GM21526 (cell line): ENCODE data around the gene LRP1B.
"Not testable (repeated sequence)": the region's sequence is repeated elsewhere in the genome, so short reads cannot be mapped to it uniquely, and the experiment has no call there.

Source experiments
- ATAC-seq: cut with Tn5 transposase; IDR thresholded peaks from one replicate; pipeline ENCODE4 v1.9.1; 2021; ENCODE audit warnings: moderate library complexity; ENCODE audit not compliant: unreplicated experiment, low FRiP score

The LRP1B gene

DNA sequence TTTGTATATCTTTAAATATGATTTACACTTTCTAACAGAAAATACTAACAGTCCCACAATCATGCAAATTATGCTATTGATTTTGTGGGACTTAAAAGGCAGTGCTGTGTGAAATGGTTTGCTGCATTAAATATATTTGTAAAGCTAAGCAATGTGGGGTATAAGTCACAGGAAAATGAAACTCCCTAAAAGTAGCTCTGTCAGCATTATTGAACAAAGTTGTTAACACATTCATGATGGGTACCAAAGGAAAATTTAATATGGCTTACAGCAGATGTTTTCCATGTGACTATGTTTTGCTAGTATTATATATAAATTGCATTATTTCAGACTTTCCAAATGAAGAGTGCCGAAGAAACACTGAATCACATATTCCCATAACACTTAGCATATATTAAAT lies 1450.0 kb downstream of the LRP1B start:
- no peak for ATAC-seq

- ATAC-seq = no peak
Measured at GRCh38 chr2:140679752-140680151, 1451.1 kb downstream of the LRP1B start.

- ATAC-seq = no peak
Measured at GRCh38 chr2:140669911-140670310, 1460.9 kb downstream of the LRP1B start.

DNA sequence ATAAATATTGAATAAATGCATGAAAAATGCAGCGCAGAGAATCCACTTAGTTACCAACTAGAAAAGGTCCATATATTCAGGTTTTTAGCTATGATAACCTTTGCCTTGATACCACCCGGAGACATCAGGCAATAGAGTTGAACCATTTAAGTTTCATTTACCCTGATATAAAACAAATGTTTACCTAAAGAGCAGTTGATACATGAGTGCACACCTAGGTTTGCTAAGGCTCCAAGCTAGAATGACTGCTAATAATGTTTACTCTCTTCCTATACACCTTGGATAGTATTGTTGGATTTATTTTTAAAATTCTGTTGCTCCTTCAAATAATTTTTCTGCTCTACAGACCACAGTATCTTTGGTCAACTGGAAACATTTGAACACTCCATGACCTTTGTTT lies 1463.6 kb downstream of the LRP1B start:
- no peak for ATAC-seq

GRCh38 chr2:140662504-140662903 lies 1468.3 kb downstream of the LRP1B start:
- ATAC-seq = no peak

GRCh38 chr2:140658760-140659692 lies 1471.8 kb downstream of the LRP1B start:
- no peak for ATAC-seq

DNA sequence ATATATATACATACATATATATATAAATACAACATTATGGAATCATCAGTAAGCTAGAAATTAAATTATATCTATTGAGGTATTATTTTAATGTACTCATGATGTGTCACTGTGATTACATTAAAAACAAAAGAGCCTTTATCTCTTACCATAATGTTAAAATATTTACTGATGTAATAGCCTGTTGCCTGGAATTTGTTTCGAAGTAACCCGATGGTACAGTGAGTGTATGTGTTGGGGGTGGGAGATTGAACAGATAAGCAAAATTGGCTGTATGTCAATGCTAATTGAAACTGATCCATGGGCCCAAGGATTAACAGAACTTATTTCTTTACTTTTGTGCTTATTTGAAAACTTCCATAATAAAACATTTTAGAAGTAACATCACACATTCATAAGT lies 1473.2 kb downstream of the LRP1B start:
- no peak for ATAC-seq

DNA sequence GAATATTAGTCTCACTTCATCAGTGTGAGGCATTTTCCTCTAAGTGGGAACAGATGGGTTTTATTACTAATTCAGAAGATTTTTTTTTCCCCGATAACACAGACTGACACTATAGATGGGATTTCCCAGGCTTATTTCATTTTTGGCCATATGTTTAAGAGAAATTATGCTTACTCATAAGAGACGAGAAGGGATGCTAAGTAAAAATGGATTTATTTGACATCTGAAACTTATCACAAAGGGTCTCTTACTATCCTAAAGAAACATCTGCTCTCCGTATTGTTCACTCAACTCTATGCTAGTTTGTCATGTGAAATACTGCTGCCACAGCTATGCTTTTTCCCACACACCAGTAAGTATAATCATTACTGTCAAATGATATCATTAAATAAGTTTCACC lies 1476.3 kb downstream of the LRP1B start:
- no peak for ATAC-seq

- ATAC-seq = no peak
Measured at GRCh38 chr2:140650825-140651224, 1480.0 kb downstream of the LRP1B start.

GRCh38 chr2:140650134-140650533 lies 1480.7 kb downstream of the LRP1B start:
- ATAC-seq = not testable (repeated sequence)

GRCh38 chr2:140648393-140648792 lies 1482.4 kb downstream of the LRP1B start:
- no peak for ATAC-seq

GRCh38 chr2:140643761-140644187 lies 1487.0 kb downstream of the LRP1B start:
- ATAC-seq = no peak

DNA sequence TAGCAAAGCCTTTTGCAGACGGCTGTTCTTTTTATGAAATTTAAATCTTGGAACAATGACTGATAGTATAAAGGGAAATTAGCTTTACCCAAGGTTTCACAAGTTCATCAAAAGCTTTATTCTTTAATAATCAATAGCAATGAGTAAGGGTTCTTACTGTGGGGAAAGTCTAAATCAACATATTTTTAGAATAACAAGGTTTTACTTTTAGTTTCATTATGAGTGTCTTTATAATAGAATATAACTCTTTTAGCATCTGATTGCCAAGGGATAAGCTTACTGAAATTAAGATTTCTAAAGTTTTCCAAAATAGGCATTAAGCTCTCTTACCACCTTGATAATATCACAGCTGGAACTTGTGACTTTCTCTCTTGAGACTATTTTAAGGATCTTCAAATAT lies 1489.7 kb downstream of the LRP1B start:
- ATAC-seq = no peak

DNA sequence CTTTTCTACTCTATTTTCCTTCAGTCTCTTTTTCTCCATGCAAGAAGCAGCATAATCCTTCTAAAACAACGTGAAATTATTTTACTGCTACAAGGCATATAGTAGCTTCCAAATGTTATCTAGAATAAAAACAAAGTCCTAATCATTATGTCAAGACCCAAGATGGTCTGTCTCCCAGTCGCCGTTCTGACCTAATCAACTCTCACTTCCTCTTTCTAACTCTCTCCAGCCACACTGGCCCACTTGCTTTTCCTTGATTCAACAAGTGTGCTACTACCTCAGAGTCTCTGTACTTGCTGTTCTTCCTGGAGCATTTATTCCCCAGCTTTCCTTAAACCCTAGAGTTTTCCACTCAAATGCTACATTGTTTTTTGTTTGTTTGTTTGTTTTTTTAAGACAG lies 1491.2 kb downstream of the LRP1B start:
- peak; percentile 56 for ATAC-seq

DNA sequence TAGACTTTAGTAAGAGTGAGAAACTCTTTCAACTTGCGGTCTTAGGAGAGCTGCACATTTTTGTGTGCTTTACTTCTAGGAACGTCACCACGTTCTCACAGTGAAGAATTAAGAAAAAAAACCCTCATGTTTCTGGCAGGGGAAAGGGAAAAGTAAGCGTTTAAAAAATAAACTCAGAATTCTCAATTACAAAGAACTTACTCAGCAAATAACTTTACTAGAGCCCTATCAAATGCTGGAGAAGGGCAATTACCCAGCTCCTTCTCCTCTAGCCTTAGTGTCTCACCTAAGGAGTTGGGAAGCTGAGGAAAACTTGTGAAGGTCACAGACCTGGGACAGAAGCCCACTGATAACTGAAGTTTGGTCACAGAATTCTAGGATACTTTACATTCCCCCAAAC lies 1500.3 kb downstream of the LRP1B start:
- ATAC-seq = no peak

DNA sequence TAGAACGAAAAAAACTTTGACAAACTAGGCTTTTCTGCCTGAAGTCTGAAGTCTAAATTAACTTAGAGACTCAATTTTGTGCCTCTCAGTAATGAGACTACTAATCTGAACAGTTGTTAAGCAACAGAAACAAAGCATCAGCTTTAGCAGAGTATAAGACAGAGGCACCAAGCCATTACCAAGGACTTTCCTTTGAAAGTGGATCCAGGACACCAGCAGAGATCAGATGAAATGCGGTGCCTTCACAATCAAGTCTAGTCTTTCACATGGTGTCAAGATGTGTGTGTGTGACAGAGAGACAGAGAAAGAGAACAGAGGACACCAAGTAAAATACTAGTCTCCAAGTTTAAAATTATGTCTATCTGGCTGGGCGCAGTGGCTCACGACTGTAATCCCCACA lies 1502.9 kb downstream of the LRP1B start:
- ATAC-seq = no peak

- no peak for ATAC-seq
Measured at GRCh38 chr2:140627136-140627535, 1503.7 kb downstream of the LRP1B start.

DNA sequence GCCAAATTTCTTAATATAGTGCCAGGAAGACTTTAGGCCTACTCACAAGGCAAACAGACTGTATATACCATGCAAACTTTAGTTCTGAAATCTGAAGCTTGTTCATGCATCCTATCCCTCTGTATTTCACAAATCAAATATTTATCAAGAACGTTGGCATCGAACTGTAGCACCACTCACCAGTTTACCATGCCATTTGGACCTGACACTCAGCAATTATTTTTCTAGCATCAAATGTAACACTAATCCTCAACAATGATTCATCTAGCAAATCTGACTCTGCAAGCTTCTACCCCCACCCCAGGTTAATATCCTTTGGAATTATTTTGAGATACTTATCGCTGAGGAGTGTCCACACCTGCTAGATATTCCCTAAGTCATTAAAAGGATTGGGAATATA lies 1506.6 kb downstream of the LRP1B start:
- no peak for ATAC-seq

DNA sequence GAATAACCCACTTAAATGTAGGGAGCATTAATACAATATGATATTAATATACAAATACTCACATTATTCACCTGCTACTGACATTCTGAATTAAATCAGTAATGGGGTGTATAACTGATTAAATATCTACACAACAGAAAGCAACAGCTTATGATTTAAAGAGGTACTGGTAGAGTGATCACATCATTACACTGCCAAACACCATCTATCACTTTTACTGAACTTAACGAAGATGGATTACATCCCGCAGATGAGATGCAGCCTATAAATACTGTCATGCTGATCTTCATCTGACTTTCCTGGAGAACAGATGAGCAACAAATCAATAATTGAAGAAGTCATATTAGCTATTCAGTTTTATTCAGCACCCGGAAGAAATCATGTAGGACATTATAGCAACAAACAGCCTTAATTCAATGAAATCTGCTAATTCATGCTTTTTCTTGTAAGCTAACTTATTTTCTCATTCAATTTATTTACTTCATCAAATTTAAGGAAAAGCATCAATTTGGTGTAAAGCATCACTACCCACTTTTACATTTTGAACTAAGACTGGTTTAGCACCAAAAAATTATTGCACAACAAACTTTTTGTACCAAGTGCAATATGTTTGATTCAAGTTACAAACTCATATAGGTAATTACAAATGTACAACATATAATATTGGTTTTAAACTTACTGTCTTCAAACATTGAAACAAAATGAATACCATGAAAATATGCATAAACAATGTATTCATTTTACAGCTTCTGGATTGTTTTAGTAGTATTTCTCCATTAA lies 1509.0 kb downstream of the LRP1B start:
- no peak for ATAC-seq

- ATAC-seq = no peak
Measured at GRCh38 chr2:140604788-140605187, 1526.0 kb downstream of the LRP1B start.

DNA sequence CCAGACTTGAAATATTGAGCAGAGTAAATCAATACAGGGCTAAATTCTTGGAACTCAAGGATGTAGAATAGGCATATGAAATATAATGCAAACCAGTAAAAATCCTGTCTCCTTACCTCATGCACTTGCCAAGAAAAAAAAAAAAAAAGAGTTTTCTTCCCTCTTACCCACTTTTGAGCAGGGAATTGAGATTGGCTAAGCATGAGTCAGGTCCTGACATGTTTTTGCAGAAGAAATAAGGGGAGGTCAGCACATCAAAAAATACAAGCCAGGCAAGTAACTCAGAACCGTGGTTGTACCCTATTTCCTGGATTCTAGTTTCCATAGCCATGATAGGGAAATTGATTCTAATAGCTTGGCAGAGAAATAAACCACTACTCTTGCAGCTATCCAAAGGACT lies 1526.7 kb downstream of the LRP1B start:
- no peak for ATAC-seq

- no peak for ATAC-seq
Measured at GRCh38 chr2:140603416-140603815, 1527.4 kb downstream of the LRP1B start.
